GM18505 (cell line): Measurements from ENCODE around the gene STXBP6.
"Not testable (repeated sequence)": the region's sequence is repeated elsewhere in the genome, so short reads cannot be mapped to it uniquely, and the experiment has no call there.

Source experiments
- ATAC-seq: cut with Tn5 transposase; IDR thresholded peaks from one replicate; pipeline ENCODE4 v1.9.1; 2021; ENCODE audit not compliant: unreplicated experiment
- POLR2A ChIP-seq: IDR thresholded peaks from 4 replicates; pipeline ENCODE4 v1.6.1; 2011; ENCODE audit warnings: borderline replicate concordance; ENCODE audit not compliant: insufficient read depth, insufficient read length; ENCODE audit errors: extremely low read depth

Gene STXBP6

DNA sequence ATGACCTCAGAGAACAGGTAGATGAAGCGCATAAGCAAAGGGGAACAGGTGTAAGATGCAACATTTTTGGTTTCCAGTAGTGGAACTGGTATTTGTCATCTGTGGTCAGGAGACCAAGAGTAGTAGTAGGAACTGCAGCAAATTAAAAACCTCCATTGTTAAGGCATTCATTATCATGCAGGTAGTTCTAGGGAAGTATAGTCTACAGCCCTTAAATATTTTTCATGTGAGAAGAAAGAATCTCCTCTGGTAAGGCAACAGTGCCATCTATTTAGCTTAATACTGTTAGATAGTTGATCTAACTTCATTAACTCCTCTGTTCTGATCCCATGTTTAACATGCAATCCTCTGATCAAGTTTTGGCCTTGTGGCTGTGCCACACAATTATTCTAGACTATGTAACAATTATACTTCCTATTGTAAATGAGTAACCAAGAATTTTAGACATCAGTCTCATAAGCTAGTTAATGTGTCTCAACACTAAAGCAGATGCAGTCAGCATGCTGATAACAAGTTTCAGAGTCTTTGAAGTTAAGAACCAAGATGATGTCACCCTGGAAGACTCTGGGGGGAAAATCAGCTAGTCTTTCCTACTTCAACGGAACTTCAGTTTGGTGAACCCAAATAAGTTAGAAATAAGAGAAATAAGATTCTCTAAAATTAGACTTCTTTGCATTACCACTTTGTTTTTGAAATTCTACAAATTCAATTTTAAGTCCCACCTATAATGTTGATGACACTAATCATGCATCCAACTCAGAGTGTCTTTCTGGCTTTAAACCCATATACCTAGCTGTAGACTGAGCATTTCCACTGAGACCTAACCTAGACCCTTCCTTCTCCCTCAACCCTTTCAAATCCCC is 70.9 kb downstream of the STXBP6 start:
- ATAC-seq = peak; percentile 68
- no peak for TF ChIP-seq POLR2A

DNA sequence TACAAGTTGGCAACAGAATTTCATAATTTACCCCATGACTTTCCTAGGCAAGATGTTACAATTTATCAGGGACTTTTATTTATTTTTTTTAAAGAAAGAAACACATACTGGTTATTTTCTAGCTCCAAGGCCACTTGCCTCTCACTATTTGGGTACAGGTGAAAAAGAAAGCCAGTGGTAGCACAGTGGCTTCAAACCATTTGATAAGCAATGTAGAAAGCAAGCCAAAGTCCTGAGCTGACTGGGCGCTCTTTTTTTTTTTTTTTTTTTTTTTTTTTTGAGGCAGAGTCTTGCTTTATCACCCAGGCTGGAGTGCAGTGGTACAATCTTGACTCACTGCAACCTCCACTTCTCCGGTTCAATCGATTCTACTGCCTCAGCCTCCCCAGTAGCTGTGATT is 73.3 kb downstream of the STXBP6 start:
- TF ChIP-seq POLR2A = no peak
- no peak for ATAC-seq

DNA sequence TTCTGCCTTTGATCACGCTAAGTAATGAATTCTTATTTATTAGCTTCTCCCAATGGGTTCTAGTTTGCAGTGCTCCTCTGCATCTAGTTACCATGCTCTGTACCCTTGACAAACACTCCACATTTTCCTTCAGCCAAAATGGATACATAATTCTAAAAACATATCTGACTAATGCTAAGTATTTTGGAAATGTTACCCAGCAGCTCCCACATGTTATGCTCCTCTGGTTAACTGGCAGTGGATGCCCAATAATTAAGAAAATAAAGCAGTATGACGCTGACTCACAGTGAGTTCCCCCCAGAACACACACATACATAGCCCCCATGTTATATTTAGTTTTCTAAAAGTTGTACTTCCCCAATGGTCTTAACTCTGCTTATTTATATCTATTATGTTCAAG is 74.6 kb downstream of the STXBP6 start:
- no peak for TF ChIP-seq POLR2A
- ATAC-seq = no peak

DNA sequence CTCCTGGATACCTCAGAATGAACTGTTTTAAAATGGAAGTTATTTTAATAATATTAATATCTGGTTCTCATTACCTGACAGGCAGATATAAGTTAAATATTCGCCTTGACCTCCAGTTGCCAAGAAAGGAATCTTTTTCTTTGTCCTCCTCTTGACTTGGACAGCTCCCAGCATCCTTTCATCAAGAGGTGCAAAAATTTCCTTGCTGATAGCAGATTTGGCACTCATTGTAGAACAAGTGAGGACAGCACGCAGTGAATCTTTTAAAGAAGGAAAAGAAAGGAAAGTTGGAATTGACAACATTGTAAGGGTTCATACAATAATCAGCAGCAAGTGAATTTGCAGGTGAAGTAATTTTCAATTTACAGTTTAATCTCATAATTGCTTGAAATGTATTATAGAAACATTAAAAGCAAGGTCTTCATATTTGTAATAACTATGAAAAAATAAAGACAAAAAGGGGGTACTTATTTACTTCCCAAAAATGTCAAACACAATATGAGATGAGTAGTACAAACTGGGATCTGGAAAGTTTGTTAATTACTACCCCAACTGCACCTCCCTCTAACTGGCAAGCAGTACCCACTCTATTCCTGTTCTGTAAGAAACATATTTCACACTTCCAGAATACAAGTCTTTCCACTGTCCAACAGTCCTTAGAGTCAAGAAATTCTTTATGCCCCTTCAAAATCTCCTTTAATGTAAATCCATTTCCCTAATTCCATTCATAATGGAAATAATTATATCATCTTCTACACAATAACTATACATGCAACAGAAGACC is 75.2 kb downstream of the STXBP6 start:
- TF ChIP-seq POLR2A = no peak
- no peak for ATAC-seq

GRCh38 chr14:24972844-24973243 is 77.1 kb downstream of the STXBP6 start:
- no peak for TF ChIP-seq POLR2A
- no peak for ATAC-seq

- no peak for TF ChIP-seq POLR2A
- ATAC-seq = no peak
Measured at GRCh38 chr14:24971255-24971654, 78.7 kb downstream of the STXBP6 start.

DNA sequence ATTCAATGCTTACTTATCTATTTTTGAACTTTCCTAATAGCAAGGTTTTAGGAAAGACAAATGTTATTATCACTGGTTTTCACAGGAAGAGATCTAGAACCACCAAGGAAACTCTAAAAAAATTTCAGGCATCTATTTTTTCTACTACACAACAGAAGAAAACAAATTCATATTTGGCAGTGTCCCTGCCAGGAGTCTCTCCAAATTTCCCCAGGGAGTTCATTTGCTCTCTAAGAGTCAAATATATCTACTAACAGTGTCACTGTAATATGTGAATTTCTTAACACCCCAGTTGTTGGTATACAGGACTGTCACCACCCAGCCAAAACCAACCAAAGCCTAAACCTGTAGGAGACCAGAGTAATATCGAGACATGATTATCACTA is 83.4 kb downstream of the STXBP6 start:
- TF ChIP-seq POLR2A = no peak
- ATAC-seq = no peak

DNA sequence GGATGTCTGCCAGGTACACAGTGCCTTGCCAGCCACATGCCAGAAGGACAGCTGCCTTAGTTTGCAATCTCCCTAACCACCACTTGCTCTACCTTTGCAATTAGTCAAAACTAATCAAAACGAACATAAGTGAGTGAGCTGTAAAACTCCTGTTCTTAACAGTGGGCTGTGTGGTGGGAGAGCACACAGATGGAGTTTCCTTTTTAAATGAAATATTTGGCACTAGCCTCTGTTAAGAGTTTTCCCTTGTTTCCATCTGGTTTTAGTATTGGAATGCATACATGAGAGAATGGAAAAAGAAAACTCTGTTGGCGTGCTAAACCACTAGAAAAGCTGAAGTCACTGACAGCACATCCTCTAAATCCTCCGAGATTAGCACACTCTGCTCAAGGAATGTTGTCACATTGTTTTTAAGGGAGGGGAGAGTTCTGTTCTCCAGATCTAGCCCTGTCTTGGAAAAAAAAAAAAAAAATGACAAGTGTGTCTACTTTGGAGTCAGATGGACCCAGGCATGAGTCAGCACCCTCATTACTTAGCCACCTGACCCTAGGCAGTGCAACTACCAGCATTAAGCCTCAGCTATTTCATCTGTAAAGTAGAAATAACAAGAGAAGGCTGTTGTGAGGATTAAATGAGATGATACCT is 83.9 kb downstream of the STXBP6 start:
- TF ChIP-seq POLR2A = no peak
- no peak for ATAC-seq

DNA sequence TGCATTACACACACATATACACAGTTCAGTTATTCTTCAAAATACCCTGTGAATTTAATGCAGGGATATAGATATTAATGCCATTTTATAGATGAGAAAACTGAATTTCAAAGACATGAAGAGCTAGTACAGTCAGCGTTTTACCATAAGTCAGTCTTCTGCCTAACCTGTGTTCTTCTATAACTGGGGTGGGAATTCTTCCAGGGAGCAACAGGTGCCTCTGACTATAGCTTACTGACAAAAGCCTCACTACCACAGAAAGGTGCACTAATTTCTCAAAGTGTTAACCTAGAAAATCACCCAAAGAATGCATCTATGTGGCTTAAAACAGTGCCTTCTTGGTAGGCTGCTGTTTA is 84.4 kb downstream of the STXBP6 start:
- TF ChIP-seq POLR2A = no peak
- no peak for ATAC-seq

DNA sequence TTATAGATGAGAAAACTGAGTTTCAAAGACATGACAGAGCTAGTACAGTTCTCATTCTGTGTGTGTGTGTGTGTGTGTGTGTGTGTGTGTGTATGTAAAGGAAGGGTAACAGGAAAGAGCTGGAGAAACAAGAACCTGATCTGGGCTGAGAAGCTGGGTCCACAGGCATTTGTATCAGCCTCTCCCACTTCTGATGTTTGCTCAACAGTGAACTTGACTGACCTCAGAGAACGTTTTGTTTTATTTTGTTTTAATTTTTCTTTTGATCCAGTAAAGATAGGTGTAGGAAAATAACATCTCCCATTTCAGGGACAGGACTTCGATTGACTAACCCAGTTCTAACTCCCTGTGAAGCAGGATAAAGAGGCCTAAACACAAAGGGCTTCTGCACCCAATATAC is 85.4 kb downstream of the STXBP6 start:
- TF ChIP-seq POLR2A = no peak
- no peak for ATAC-seq

DNA sequence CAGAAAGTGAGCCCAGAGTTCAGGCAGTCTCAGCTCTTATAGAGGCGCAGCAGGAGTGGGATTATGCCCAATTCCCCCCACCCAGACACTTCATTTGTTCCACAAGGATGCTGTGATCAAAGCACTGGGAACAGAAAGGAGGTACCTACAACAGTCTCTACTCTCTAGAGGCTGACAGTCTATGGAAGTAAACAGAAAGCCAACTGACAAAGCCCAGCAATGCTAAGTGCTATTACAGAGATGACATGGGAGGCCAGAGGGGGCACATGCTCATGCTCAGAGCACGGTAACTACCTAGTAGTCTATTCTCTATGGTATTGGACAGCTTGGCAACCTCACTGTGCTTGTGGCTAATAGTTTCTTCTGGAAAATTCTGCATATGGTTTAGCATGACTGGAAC is 85.9 kb downstream of the STXBP6 start:
- ATAC-seq = no peak
- no peak for TF ChIP-seq POLR2A

GRCh38 chr14:24962118-24962517 is 87.8 kb downstream of the STXBP6 start:
- ATAC-seq = not testable (repeated sequence)

DNA sequence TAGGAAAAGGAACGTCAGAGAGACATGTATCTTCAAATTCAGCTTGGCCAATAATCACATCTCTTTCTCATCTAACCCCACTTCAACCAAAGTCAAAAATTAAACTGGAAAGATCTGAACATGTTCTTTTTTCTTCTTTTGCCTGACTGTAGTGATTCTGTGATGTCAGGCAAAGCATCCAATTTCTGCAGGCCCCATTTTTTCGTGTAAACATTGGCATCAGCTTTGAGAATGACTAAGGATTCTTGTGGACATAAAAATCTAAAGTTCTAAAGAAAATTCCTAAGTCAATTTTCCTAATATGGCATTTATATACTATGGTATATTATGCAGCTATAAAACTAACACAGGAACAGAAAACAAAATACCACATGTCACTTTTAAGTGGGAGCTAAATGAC is 89.1 kb downstream of the STXBP6 start:
- ATAC-seq = no peak
- TF ChIP-seq POLR2A = no peak
